OCI-LY7 (cell line): ENCODE results near the gene SIVA1. TPM values are rescaled to one million over a fixed set of nuclear protein-coding genes. Genes with fewer than 3 reads are reported as not detected.
A peak's percentile ranks its signal among the peaks of the same experiment; 100 is the strongest.

Experiments
- BruUV-seq: library from RNA; stranded (reverse); fragments of 400-500 nt; replicated peaks from 2 replicates; lab custom pipeline; 2021; lab: Mats Ljungman, UMichigan
- CTCF ChIA-PET: fragments of 300-600 bp; sonication (Branson Sonifier 250); formaldehyde crosslinking; loops from one replicate; lab custom pipeline; 2022; ENCODE audit warnings: antibody characterized with exemption; ENCODE audit not compliant: unreplicated experiment; lab: Charles Lee
- POLR2A ChIA-PET: fragments of 300-600 bp; sonication (Branson Sonifier 250); formaldehyde crosslinking; loops from one replicate; lab custom pipeline; 2022; ENCODE audit warnings: antibody characterized with exemption; lab: Charles Lee
- DNase-seq: peaks from one replicate; pipeline ENCODE4 v3.0.0-alpha.2; 2015; ENCODE audit warnings: low spot score
- H2AFZ ChIP-seq: fragments of 200-600 bp; sonication (generic), shearing (Covaris generic); 2 replicates; pipeline ENCODE4 v1.6.1; 2014; ENCODE audit warnings: mild to moderate bottlenecking, antibody characterized with exemption, low read length, moderate library complexity
- H3K27ac ChIP-seq: fragments of 200-600 bp; sonication (generic); 2 replicates; pipeline ENCODE4 v1.5.1; 2014; ENCODE audit warnings: mixed run types, low read depth, mild to moderate bottlenecking, moderate library complexity, low read length, inconsistent platforms; ENCODE audit not compliant: poor library complexity, severe bottlenecking
- H3K36me3 ChIP-seq: fragments of 200-600 bp; sonication (generic); 2 replicates; pipeline ENCODE4 v1.6.1; 2014; ENCODE audit warnings: mild to moderate bottlenecking, antibody characterized with exemption, low read length, moderate library complexity, mixed read lengths; ENCODE audit not compliant: insufficient read depth
- H3K4me1 ChIP-seq: fragments of 200-600 bp; sonication (generic); 2 replicates; pipeline ENCODE4 v1.5.1; 2014; ENCODE audit warnings: mild to moderate bottlenecking, low read length; ENCODE audit not compliant: insufficient read depth, poor library complexity, severe bottlenecking
- H3K4me2 ChIP-seq: fragments of 200-600 bp; sonication (generic); 2 replicates; pipeline ENCODE4 v1.6.1; 2014; ENCODE audit warnings: mild to moderate bottlenecking, low read length
- H3K4me3 ChIP-seq: fragments of 200-600 bp; sonication (generic); 2 replicates; pipeline ENCODE4 v1.5.1; 2014; ENCODE audit warnings: mild to moderate bottlenecking, low read depth, low read length; ENCODE audit not compliant: poor library complexity, severe bottlenecking
- H3K79me2 ChIP-seq: fragments of 200-600 bp; sonication (generic); 2 replicates; pipeline ENCODE4 v1.6.1; 2016; ENCODE audit warnings: low read depth, mild to moderate bottlenecking, low read length, moderate library complexity, mixed read lengths; ENCODE audit not compliant: insufficient read depth
- H3K9me2 ChIP-seq: fragments of 200-600 bp; sonication (generic); 2 replicates; pipeline ENCODE4 v1.6.1; 2016; ENCODE audit warnings: mild to moderate bottlenecking, low read length, mixed read lengths; ENCODE audit not compliant: insufficient read depth
- H3K9me3 ChIP-seq: fragments of 200-600 bp; sonication (generic); 2 replicates; pipeline ENCODE4 v1.6.1; 2014; ENCODE audit warnings: mild to moderate bottlenecking, mixed run types, low read length, mixed read lengths
- H4K20me1 ChIP-seq: fragments of 200-600 bp; sonication (generic); 2 replicates; pipeline ENCODE4 v1.6.1; 2014; ENCODE audit warnings: mild to moderate bottlenecking, antibody characterized with exemption, low read length, moderate library complexity, mixed read lengths; ENCODE audit not compliant: insufficient read depth
- CTCF ChIP-seq: fragments of 200-600 bp; sonication (generic); conservative IDR thresholded peaks from 2 replicates; pipeline ENCODE4 v1.5.1; 2014; ENCODE audit warnings: mild to moderate bottlenecking, antibody characterized with exemption, low read length, moderate library complexity, mixed read lengths
- EZH2phosphoT487 ChIP-seq: fragments of 200-600 bp; sonication (generic); IDR thresholded peaks from 2 replicates; pipeline ENCODE4 v1.6.1; 2018; ENCODE audit warnings: low read depth, borderline replicate concordance, mild to moderate bottlenecking, mixed run types, antibody characterized with exemption, low read length, moderate library complexity, mixed read lengths
- intact Hi-C: fragments of 100-400 bp; cut with micrococcal nuclease; formaldehyde crosslinking; loops from one replicate; pipeline ENCODE4 v1.10.0; 2022; ENCODE audit not compliant: unreplicated experiment
- total RNA-seq, 2 experiments: library from RNA; depleted of rRNA in 1 of 2; stranded (reverse); fragments of >200 nt in 1 of 2; shearing (Covaris generic) in 1 of 2; gene quantifications; 2 replicates each; pipeline ENCODE4 v1.2.3, GENCODE V29; 2014 to 2022

Gene SIVA1
- total RNA-seq, 2 experiments from 2014 or later, result 111 to 244 TPM

DNA sequence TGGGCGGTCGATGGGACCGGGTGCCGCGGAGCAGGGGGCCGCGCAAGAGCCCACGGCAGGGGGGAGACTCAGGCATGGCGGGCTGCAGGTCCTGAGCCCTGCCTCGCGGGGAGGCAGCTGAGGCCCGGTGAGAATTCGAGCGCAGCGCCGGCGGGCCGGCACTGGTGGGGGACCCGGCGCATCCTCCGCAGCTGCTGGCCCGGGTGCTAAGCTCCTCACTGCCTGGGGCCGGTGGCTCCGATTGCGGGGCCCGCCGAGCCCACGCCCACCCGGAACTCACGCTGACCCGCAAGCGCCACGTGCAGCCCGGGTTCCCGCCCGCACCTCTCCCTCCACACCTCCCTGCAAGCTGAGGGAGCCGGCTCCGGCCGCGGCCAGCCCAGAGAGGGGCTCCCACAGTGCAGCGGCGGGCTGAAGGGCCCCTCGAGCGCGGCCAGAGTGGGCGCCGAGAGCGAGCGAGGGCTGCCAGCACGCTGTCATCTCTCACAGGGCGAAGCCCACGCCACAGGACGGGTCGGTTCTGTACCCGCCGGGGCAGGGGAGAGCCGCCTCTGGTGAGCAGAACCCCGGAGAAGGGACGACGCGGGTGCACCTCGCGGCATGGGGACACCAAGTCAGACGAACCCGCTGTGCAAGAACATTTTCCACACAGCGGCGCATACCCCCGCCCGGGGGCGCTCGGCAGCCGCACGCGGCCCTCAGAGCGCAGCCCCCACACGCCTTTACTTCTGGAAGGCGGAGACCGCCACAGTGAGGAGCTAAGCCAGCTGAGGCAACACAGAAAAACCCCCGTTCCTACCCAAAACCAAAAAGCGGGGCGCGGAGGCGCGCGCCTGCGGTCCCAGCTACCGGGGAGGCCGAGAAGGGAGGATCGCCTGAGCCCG is 1.2 kb upstream of the SIVA1 start:
- Histone ChIP-seq H3K79me2 (peaks cover 33% of the 10 kb centered on the region), H3K4me1 (peaks cover 49% of the 10 kb centered on the region), H3K4me2 (peak overlapping the region; percentile 88), H3K4me3 (peak overlapping the region; percentile 91), H3K27ac (peak overlapping the region; percentile 82), H4K20me1 (peaks cover 14% of the 10 kb centered on the region), H3K9me3 (0 out of 2 replicates have a peak, but pooled peaks cover 10% of the 10 kb centered on the region), H3K36me3 (peaks cover 23% of the 10 kb centered on the region), H2AFZ (peak overlapping the region; percentile 51; the same call in 1 of the 2 replicates), H3K9me2 (no peaks in the 10 kb centered on the region)
- intact Hi-C loops, result loop anchor here (2.0 to 10.0 kb wide), 3 partner anchors 95 to 273 kb away; partner anchors contain the start of gene CDCA4
- ChIA-PET POLR2A (interaction anchor here (0.6 to 1.9 kb wide), 9 partner anchors 11 to 95 kb away, joined by 3 to 9 read pairs (median 3); no protein-coding TSS in a partner anchor), CTCF (interaction anchor here (0.6 to 1.4 kb wide), 4 partner anchors 17 to 74 kb away, joined by 3 to 9 read pairs (median 5); no protein-coding TSS in a partner anchor)
- BruUV-seq, result no TSS peak
- peak; percentile 59 for TF ChIP-seq CTCF
- TF ChIP-seq EZH2phosphoT487, result no peak
- DNase-seq, result no peak

DNA sequence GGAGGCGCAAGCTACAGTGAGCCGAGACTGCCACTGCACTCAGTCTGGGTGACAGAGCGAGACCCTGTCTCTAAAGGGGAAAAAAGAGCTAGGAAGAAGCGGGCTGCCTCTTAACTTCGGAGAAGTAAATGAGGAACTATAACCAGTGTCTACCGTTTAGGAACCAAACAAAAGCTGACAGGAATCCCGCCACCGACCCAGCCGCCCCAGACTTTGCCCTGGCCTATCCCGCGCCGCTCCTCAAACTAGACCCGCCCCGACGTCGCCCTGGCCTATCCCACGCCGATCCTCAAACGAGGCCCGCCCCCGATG is 568 bp upstream of the SIVA1 start:
- Histone ChIP-seq H3K36me3 (peaks cover 29% of the 10 kb centered on the region), H3K4me3 (peak overlapping the region; percentile 91), H3K4me1 (peaks cover 55% of the 10 kb centered on the region), H3K27ac (peak overlapping the region; percentile 82), H3K9me2 (no peaks in the 10 kb centered on the region), H4K20me1 (peaks cover 14% of the 10 kb centered on the region), H3K9me3 (0 out of 2 replicates have a peak, but pooled peaks cover 10% of the 10 kb centered on the region), H2AFZ (peak overlapping the region; percentile 51; the same call in 1 of the 2 replicates), H3K4me2 (peak overlapping the region; percentile 88), H3K79me2 (peaks cover 37% of the 10 kb centered on the region)
- ChIA-PET CTCF (interaction anchor here (0.6 to 1.4 kb wide), 4 partner anchors 16 to 94 kb away, joined by 3 to 9 read pairs (median 4); no protein-coding TSS in a partner anchor), POLR2A (interaction anchor here (0.6 to 1.9 kb wide), 11 partner anchors 11 to 1162 kb away, joined by 3 to 9 read pairs (median 3); no protein-coding TSS in a partner anchor)
- intact Hi-C loops, result loop anchor here (2.0 to 10.0 kb wide), 3 partner anchors 96 to 272 kb away; partner anchors contain the start of gene CDCA4
- BruUV-seq, result TSS peak; percentile 95
- TF ChIP-seq CTCF, result no peak; the same call in 1 of the 2 replicates
- no peak for TF ChIP-seq EZH2phosphoT487
- DNase-seq, result no peak
